Heart right ventricle (tissue), 16 donors: ENCODE results near the gene CD300C. TPM values are rescaled to one million over a fixed set of nuclear protein-coding genes. Genes with fewer than 3 reads are reported as not detected.
A peak's percentile ranks its signal among the peaks of the same experiment; 100 is the strongest.

ENCODE experiments used
- ATAC-seq, 8 donors: fragments of 200-7000 bp; cut with Tn5 transposase; one replicate each; pipeline ENCODE4 v1.9.1; 2020; ENCODE audit warnings: mild to moderate bottlenecking in 8 of 8, moderate library complexity in 8 of 8, moderate number of reproducible peaks in 1 of 8
- DNase-seq, 2 donors: peaks; one replicate each; pipeline ENCODE4 v3.0.0-alpha.2; 2020
- H3K27ac ChIP-seq, 10 donors: fragments of 200-600 bp; sonication (generic) in 2 of 10; one replicate each; pipeline versions ENCODE4 v1.5.0 to v1.8.0; 2020 to 2022; ENCODE audit warnings: mild to moderate bottlenecking in 3 of 10
- H3K27me3 ChIP-seq, 7 donors: fragments of 200-600 bp; one replicate each; pipeline ENCODE4 v1.8.0; 2021 to 2022; ENCODE audit warnings: mild to moderate bottlenecking in 2 of 7
- H3K36me3 ChIP-seq, 9 donors: fragments of 200-600 bp; sonication (generic) in 1 of 9; one replicate each; pipeline versions ENCODE4 v1.5.0 to v1.8.0; 2020 to 2022; ENCODE audit warnings: mild to moderate bottlenecking in 2 of 9
- H3K4me1 ChIP-seq, 9 donors: fragments of 200-600 bp; sonication (generic) in 1 of 9; one replicate each; pipeline versions ENCODE4 v1.5.0 to v1.8.0; 2020 to 2022; ENCODE audit warnings: mild to moderate bottlenecking in 4 of 9
- H3K4me3 ChIP-seq, 10 donors: fragments of 200-600 bp; sonication (generic) in 2 of 10; one replicate each; pipeline versions ENCODE4 v1.5.0 to v1.8.0; 2020 to 2022; ENCODE audit warnings: mild to moderate bottlenecking in 7 of 10, moderate library complexity in 2 of 10
- H3K9me3 ChIP-seq, 11 donors: fragments of 200-600 bp in 10 of 11; sonication (generic) in 2 of 11; one replicate each; pipeline versions ENCODE4 v1.5.0 to v1.8.0; 2013 to 2022; ENCODE audit warnings: mild to moderate bottlenecking in 2 of 11, control low read depth in 1 of 11, moderate library complexity in 1 of 11
- WGBS, 2 donors: extraction: QIAGEN DNeasy Blood & Tissue Kit; methylation state at CpG; one replicate each; pipeline ENCODE4 v1.1.7; 2013; ENCODE audit warnings: inconsistent platforms in 1 of 2; 5-methylcytosine and 5-hydroxymethylcytosine counted together
- intact Hi-C, 10 donors: fragments of 100-400 bp; cut with DNase I; formaldehyde crosslinking; loops; one replicate each; pipeline versions ENCODE4 v1.11.1 to v1.14.2; 2022
- polyA plus RNA-seq, 2 donors: library from polyadenylated mRNA; stranded (reverse); fragments of 200-250 nt; gene quantifications; one replicate each; pipeline ENCODE4 v1.2.3, GENCODE V29; 2013
- total RNA-seq, 10 donors: library from RNA; stranded (reverse); fragmentation: NEBNext Ultra II Directional in 3 of 10; extraction: Animal tissue kit (Norgen Biotek cat#: 25700) in 3 of 10; gene quantifications; one replicate each; pipeline versions ENCODE4 v1.2.1 to v1.2.4, GENCODE V29; 2021 to 2023
- TF ChIP-seq, protein P1 (sequence below), 9 donors: fragments of 200-600 bp; sonication (generic) in 2 of 9; IDR thresholded peaks; one replicate each; pipeline versions ENCODE4 v1.5.0 to v1.8.0; 2021 to 2022; ENCODE audit warnings: antibody characterized with exemption in 9 of 9, mild to moderate bottlenecking in 5 of 9, moderate library complexity in 1 of 9
- donor health status: Arrhythmogenic right ventricular cardiomyopathy.
- donor health status: ischemic (EF 13 %, LVEDD 7.1; RV severe dilation, severe dysfunction).
- donor health status: healthy with polysubstance abuse.
- donor health status: DM: no; HTN: yes; CAD: no.
- donor health status: DM: no; HTN: no; CAD: no.
- donor health status: ischemic (EF 25% LVEDD 6.9; RV normal size, moderate dysfunction).
- donor health status: ischemic (EF 25% LVEDD 5.7; RV mildly dilated, moderate dysfunction).
- donor health status: healthy.
- donor health status: DM: yes; HTN: yes; CAD: no.
- donor health status: Ischemic cardiomyopathy.
- donor health status: ischemic (EF 35%, LVEDD 5.7; RV mildly dilated, moderate dysfunction).
- donor health status: nonischemic (EF 11% LVEDD 7.7; RV severe dilation, severe dysfunction).
- donor health status: DM: yes; HTN: yes; CAD: no.
- donor health status: PGD.
- donor health status: ischemic (EF 29% LVEDD 5.4; RV normal size, mild dysfunction).
- donor health status: nonischemic (EF 23%, LVEDD 6.1; RV moderate dilation, normal function).

CD300C gene
- total and polyA plus RNA-seq, 12 donors, result 0.21 to 3.2 (median 0.55) TPM

DNA sequence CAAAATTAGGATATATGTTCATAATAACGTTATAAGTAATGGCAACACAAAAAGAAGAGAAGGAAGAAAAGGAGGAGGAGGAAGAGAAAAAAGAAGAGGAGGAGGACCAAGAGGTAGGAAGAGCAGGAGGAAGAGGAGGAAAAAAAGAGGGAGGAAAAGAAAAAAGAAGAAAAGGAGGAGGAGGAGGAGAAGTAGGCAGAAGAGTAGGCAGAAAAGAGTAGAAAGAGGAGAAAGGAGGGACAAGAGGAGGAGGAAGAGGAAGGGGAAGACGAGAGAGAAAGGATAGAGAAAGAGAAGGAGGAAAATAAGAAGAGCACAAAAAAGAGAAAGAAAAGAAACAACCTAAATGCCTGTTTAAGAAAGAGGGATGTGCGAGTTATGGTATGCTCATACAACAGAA lies 9.0 kb downstream of the CD300C start:
- no peak for DNase-seq
- H3K27me3 ChIP-seq, result peaks cover 0 to 24% (median 3%) of the 10 kb centered on the region in 7 donors
- H3K4me1 ChIP-seq, result peaks cover 0 to 9% (median 0%) of the 10 kb centered on the region in 9 donors
- TF ChIP-seq, protein P1, sequence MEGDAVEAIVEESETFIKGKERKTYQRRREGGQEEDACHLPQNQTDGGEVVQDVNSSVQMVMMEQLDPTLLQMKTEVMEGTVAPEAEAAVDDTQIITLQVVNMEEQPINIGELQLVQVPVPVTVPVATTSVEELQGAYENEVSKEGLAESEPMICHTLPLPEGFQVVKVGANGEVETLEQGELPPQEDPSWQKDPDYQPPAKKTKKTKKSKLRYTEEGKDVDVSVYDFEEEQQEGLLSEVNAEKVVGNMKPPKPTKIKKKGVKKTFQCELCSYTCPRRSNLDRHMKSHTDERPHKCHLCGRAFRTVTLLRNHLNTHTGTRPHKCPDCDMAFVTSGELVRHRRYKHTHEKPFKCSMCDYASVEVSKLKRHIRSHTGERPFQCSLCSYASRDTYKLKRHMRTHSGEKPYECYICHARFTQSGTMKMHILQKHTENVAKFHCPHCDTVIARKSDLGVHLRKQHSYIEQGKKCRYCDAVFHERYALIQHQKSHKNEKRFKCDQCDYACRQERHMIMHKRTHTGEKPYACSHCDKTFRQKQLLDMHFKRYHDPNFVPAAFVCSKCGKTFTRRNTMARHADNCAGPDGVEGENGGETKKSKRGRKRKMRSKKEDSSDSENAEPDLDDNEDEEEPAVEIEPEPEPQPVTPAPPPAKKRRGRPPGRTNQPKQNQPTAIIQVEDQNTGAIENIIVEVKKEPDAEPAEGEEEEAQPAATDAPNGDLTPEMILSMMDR (IDR thresholded peaks at IDR 0.05), result no peak
- WGBS, 2 donors, result 74 to 76% methylated on average over 3 of the region's 3 CpGs
- no peak overlapping the region for H3K27ac ChIP-seq
- no peak for ATAC-seq
- no peaks in the 10 kb centered on the region for H3K36me3 ChIP-seq
- peaks cover 0 to 13% (median 0%) of the 10 kb centered on the region in 11 donors for H3K9me3 ChIP-seq
- no peak overlapping the region for H3K4me3 ChIP-seq
- intact Hi-C loops, result no loop called here

DNA sequence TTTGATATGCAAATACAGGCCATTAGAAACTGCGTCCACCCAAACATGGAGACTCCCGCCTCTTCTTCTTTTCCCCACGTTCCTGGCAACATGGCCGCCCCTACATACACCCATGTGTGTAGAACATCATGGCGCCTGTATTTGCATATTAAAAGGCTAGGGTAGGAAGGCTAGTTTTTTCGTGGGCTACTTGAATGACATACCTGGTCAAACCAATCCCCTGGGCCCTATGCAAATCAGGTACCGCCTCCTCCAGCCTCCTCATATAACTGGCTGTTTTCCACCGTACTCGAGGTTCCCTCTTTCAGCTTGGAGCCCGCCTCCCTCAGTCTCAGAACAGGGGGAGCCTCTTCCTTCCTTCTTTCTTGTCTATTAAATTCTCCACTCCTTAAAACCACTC lies 13.8 kb downstream of the CD300C start:
- DNase-seq (peak in 1 of 2 donors; percentile 67), ATAC-seq (peak; percentile 62 to 87 (median 80))
- 74 to 79% methylated on average over 10 of the region's 10 CpGs for WGBS, 2 donors
- Histone ChIP-seq H3K9me3 (peaks cover 0 to 13% (median 0%) of the 10 kb centered on the region in 11 donors), H3K4me3 (peak overlapping the region in 2 of 10 donors; percentile 17 to 44), H3K27me3 (peaks cover 0 to 29% (median 2%) of the 10 kb centered on the region in 7 donors), H3K36me3 (no peaks in the 10 kb centered on the region), H3K4me1 (peaks cover 0 to 38% (median 0%) of the 10 kb centered on the region in 9 donors), H3K27ac (peak overlapping the region in 3 of 10 donors; percentile 25 to 83 (median 26))
- intact Hi-C loops, result no loop called here
- TF ChIP-seq, protein P1 (IDR thresholded peaks at IDR 0.05), result no peak

DNA sequence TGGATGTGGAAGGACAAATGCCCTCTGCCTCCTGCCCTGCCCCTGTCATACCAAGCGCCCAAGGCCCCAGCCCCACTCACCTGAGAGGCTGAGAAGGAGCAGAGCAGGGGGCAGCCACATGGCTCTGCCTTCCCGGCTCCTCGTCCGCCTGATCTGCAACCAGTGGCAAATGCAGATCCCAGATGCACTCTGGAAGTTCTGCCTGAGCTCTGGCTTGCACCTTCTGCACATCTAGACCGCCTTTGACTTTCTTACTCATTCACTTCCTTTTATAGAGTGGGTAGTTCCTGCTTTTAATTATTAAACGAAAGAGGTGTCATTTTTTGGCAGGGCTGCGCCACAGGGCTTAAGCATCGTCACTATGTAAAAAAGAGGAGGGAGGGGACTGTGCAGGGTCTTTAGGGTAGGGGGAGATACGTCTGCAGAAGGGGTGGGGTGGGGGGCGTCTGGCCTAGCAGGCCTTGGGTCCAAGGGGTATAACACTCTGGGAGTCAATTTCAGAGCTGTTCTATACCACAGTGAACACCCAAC lies 14.6 kb downstream of the CD300C start, which contains the start of gene CD300LB:
Gene CD300LB (minus strand): TSS at position 245 of the 531 bp plus-strand sequence. CDS start 125 bp downstream, at position 120.
- peak within 1 kb of the TSS in 2 of 10 donors; percentile 17 to 44 for H3K4me3 ChIP-seq
- WGBS, 2 donors, result 67 to 73% methylated on average over 10 of the region's 10 CpGs
- intact Hi-C loops, result no loop called here
- H3K36me3 ChIP-seq, result no peaks in the 10 kb centered on the region
- H3K27me3 ChIP-seq, result peaks cover 0 to 29% (median 2%) of the 10 kb centered on the region in 7 donors
- peaks cover 0 to 45% (median 0%) of the 10 kb centered on the region in 9 donors for H3K4me1 ChIP-seq
- peak in 3 of 8 donors; percentile 25 to 31 (median 27) for ATAC-seq
- peak in 1 of 2 donors; percentile 3 for DNase-seq
- TF ChIP-seq, protein P1 (IDR thresholded peaks at IDR 0.05), result no peak
- peak within 1 kb of the TSS in 1 of 10 donors; percentile 83 for H3K27ac ChIP-seq
- H3K9me3 ChIP-seq, result peaks cover 0 to 13% (median 0%) of the 10 kb centered on the region in 11 donors

DNA sequence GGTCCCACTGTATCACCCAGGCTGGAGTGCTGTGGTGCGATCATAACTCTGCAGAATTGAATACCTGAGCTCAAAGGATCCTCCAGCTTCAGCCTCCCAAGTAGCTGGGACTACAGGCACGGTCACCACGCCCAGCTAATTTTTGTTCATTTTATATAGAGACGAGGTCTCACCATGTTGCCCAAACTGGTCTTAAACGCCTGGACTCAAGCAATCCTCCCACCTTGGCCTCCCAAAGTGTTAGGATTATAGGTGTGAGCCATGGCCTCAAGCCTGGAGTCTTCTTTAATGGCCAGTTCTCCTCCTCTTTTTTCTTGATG lies 15.1 kb downstream of the CD300C start:
- H3K9me3 ChIP-seq, result peaks cover 0 to 9% (median 0%) of the 10 kb centered on the region in 11 donors
- intact Hi-C loops, result no loop called here
- peaks cover 0 to 29% (median 2%) of the 10 kb centered on the region in 7 donors for H3K27me3 ChIP-seq
- TF ChIP-seq, protein P1 (IDR thresholded peaks at IDR 0.05), result no peak
- WGBS, 2 donors, result 63 to 74% methylated on average over 5 of the region's 5 CpGs
- peak overlapping the region in 1 of 10 donors; percentile 72 for H3K27ac ChIP-seq
- DNase-seq (peak in 1 of 2 donors; percentile 1), ATAC-seq (no peak)
- peak overlapping the region in 1 of 10 donors; percentile 39 for H3K4me3 ChIP-seq
- H3K4me1 ChIP-seq, result peaks cover 0 to 46% (median 0%) of the 10 kb centered on the region in 9 donors
- H3K36me3 ChIP-seq, result no peaks in the 10 kb centered on the region
